Stromal cell of bone marrow (primary cell): Measurements from ENCODE around the gene OSBPL7.
"Not testable (repeated sequence)": the region's sequence is repeated elsewhere in the genome, so short reads cannot be mapped to it uniquely, and the experiment has no call there.

Source experiments
- DNase-seq: peaks from one replicate; pipeline ENCODE4 v3.0.0-alpha.2; 2012; ENCODE audit warnings: low read depth

The OSBPL7 gene

DNA sequence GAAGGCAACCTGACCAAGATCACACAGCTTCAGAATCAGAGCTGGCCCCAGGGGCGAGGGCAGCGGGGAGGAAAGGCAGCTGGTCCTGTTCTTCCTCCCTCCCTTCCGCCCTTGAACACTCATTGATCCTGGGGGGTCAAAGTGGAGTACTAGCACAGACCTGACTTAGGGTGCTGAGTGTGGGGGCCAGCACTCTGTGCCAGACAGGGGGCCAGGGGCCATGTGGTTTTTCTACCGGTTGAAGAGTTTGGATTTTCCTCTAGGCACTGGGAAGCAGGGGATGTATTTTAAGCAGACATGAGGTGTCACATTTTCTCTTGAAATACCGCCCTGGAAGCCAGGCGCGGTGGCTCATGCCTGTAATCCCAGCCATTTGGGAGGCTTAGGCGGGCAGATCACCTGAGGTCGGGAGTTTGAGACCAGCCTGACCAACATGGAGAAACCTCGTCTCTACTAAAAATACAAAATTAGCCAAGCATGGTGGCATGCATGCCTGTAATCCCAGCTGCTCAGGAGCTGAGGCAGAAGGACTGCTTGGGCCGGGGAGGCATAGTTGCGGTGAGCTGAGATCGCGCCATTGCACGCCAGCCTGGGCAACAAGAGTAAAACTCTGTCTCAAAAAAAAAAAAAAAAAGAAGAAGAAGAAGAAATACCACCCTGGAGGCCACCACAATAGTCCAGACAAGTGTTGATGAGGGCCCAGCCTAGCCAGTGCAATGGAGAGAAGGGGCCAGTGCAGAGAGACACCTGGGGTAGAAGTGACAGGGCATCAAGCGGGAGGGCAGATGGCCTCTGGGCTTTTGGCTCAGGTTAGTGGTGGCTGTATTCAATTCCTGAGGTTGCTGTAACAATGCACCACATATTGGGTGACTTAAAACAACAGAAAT, 15.3 kb downstream of the OSBPL7 start:
- no peak for DNase-seq

DNA sequence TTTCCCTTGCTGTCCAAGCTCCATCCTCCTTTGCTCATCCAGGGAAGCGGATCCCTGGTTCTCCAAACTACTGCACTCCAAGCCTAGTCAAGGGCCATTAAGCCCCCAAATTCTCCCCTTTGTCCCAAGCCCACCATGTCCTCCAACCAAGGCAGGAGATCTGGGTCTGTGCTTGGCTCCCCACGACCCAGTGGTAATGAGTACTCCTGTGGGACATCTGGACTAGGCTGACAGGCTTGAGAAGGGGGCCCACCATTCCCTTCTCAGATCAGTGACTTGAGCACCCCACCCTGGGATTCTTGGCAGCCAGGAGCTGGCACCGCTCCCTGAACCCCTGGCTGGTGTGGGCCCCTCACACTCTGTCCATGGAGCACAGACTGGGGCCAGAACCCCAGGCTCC, 17.1 kb downstream of the OSBPL7 start:
- no peak for DNase-seq

DNA sequence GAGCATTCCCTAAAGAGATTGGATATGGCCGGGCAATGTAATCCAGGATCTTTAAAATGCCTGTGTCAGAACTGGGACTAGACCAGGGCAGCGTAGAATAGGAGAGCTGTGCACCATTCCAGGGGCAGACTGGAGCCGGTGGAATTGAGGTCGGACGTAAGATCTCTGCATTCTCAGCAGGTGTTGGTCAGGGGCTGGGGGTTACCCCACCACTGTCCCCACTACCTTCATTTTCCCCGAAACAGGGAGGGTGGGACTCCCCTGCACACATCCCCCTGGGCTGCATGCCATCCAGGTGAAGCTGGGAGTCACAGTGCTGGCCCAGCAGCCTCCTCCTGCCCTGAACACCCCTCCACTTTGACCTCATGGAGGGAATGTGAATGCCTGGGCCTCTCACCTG, 17.8 kb downstream of the OSBPL7 start:
- DNase-seq: no peak

DNA sequence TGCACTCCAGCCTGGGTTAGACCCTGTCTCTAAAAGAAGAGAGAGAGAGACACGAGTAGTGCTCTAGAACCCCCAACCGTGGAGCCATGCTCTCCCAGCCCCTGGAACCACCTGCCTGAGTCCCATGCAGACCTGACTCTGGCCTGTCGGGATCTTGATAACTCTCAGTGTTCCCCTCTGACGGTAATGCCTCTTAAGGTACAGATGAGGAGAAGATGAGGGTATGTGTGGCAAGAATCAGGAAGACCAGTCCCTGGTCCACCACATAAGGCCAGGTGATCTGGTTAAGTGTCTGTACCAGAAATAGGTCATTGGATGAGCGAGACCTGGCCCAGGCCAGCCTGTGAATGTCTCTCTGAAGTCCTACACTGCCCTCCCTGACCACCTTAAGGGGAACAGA, 18.4 kb downstream of the OSBPL7 start:
- DNase-seq: no peak

DNA sequence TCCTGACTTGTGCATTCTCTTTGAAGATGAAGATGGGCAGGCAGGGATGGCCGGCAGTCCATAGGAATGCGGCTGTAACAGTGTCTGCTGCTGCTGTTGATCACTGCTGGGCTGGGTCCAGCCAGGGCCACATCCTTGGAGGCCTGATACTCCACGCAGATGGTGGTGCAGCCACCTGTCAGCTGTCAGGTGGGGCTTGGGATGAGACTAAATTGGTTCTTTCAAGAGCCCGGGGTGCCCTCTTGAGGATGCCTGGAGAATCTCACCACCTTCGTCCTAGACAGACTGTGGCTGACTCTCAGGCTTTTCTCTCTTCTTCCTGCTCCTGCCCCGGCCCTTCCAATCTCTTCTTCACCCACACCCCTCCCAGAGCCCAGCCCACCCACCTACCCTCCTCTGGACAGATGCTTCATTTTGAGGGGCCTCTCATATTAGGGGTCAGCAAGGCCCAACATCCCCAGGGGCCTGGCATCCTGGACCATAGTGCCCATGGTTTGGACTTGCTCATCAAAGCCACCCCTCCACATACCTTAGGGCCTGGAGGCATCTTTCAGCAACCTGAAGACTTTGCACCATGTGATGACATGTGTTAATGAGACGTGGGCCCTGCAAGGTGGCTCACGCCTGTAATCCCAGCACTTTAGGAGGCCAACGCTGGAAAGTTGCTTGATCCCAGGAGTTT, 19.1 kb downstream of the OSBPL7 start:
- DNase-seq: peak; percentile 14

DNA sequence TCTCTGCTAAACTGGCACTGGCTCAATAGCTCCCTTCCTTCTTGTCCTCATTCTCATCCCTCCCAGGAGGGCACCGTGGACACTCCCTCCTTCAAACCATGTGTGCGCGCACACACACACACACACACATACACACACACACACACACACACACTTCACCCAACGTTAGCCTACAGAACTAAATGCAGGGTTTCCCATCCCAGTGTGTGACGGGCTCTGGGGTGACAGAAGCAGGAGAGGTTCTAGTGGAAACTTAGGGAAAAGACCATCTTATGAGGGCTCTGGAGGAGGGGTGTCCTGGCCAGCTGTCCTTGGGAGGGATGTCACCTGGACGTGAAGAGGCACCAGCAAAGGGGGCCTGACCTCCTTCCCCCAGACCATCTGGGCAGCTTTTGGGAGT, 19.7 kb downstream of the OSBPL7 start:
- no peak for DNase-seq

DNA sequence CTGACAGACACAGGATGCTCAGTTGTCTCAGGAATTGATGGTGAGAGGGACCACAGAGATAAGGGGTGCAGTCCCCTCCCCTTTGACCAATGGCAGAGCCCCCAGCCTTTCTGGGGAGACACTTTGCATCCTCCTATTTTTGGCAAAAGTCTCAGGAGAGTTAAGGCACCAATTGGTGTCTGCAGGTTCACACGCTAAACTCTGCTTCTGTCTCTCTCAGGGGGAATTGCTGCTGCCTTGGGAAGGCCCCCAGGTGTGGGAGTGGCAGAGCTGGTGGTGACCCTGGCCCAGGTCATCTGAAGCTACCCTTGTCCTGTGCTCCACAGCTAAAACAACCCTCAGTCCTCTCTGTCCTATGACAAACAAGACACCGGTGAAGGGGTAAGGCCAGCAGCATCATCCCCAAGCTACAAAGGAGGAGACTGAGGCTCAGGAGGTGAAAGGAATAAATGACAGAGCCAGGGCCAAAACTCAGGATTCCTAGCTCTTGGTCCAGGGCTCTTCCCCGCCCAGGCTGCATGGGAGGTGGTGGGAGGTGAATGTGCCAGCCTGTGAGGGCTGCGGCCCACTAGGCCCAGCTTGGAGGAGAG, 20.3 kb downstream of the OSBPL7 start:
- DNase-seq: no peak

DNA sequence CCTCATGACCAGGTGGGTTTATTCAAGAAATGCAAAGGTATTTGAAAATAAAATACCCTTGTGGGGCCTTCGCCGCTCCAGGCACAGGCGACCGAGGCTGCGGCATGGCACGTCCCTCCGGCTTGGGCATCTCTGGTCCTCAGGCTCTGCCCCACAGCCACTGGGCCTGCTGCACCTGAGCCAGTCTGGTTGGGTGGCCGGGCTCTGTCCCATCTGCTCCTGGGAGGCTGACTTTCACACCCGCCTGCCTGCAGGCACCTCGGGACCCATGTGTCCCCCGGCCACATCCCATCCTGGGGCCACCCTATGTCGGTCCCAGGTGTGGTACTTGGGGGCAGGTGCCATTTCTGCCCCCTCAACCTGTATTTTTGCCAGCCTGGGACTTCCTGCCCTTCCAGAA, 20.9 kb downstream of the OSBPL7 start:
- DNase-seq: no peak

DNA sequence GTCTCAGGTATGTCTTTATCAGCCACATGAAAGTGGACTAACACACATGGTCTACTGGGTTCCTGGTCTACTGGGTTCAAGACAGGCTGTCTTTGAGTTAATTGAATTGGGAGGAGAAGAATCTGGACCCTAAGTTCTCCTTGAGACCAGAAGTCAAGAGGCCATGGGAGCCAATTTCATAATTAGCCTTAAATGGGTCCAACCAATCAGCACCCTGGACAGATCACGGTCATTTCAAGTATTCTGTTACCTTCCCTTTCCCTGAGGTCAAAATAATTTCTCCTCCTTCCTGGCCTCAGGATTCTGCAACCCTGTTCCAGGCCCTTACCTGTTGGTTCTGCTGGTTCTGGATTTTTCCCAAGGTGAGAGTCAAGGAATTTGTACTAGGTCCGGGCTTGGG, 23.8 kb downstream of the OSBPL7 start:
- DNase-seq: no peak

DNA sequence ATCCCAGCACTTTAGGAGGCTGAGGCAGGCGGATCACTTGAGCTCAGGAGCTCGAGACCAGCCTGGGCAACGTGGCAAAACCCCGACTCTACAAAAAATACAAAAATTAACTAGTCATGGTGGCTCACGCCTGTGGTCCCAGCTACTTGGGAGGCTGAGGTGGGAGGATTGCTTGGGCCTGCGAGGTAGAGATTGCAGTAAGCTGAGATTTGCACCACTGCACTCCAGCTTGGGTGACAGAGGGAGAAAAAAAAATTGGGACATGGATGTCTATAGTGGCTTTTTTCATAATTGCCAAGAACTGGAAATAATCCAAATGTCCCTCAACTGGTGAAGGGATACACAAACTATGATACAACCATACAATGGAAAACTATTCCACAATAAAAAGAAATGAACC, 28.6 kb downstream of the OSBPL7 start:
- no peak for DNase-seq

DNA sequence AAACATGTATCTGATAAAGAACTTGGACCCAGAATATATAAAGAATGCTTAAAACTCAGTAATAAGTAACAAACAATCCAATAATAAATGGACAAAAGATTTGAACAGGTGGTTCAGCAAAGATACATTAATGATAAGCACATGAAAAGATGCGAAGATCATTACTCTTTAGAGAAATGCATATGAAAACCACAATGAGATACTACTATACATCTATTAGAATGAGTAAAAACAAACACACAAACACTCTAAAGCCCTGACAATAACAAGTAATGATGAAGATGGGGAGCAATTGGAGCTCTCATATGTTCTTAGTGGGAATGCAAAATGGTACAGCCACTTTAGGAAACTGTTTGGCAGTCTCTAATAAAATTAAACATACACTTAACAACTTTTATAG, 29.1 kb downstream of the OSBPL7 start:
- DNase-seq: no peak

DNA sequence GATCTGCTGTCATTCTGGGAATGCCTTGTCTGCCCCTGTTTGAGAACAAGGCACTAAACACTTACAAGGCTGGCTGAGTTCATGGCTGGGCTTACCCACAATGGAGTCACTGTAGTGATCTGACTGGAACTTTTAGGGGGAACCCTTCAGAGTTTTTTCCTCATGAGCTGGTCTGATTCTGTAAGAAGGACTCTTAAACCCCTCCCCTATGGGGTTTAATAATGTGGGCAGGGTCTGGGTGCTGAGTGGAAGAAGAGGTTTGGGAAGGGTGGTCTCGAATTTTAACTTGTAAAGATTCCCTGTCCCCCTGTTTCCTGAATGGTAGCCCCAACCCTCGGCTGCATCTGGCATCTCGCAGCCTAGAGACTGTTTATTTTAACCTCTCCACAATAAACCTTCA, 30.6 kb downstream of the OSBPL7 start:
- no peak for DNase-seq

DNA sequence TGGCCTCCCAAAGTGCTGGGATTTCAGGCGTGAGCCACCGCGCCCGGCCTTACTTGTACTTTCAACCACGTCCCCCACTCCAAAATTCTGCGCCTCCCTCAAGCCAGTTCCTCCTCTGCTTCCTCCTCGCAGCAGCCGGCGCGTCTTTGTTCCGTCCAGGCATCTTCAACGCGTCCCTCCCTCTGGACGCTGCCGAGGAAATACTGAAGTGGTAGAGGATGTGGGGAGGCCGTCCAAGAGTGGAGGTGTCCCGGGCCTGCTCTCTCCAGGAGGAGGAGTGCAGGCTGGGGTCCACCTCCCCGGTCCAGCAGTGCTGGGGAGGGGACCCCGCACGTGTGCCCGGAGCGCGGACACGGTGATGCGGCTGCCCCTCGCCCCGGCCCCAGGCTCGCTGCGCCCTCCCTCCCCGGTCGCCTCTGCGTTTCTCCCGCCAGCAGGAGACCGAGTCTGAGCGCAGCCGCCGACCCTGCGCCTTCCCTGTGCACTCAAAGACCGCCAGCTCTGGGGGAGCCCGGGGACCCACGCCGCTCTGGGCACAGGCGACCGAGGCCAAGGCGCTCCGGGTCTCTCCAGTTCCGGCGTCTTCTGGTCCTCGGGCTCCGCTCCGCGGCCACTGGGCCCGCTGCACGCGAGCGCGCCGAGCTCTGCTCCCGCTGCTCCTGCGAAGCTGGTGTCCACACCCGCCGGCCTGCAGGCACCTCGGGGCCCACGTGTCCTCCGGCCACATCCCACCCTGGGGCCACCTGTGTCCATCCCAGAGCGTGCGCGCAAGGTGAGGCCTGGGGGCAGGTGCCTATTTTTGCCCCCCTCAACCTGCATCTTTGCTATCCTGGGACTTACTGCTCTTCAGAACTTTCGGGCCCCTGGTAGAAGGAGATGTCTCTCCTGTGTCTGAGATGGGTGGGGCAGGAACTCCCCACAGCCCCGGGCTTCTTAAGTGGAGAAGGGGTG, 31.7 kb downstream of the OSBPL7 start:
- DNase-seq: no peak

DNA sequence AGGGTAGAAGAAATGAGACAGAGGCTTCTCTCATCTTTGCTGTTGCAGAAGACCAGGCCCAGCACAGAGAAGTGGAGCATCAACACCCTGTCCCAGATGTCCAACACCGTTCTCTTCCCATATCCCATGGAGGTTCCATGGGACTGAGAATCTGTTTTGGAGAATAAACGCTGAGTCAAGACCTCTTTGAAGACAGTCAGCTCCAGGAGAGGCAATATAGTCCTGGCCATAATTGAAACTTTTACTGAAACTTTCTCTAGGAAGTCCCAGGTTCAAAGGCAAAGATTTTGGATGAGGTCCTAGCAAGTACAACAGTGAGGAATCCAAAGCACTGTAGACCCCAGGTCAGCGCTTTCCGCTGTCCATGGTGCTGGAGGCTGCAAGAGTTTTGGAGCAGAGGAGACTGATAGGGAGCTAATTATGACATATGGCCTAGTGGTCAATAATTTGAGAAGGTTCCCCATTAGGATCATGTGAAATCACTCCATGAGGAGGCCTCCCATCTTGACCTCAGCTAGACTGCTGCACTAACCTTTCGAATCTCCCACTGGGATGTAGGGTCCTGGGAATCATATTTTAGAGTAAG, 36.0 kb downstream of the OSBPL7 start:
- DNase-seq: no peak

DNA sequence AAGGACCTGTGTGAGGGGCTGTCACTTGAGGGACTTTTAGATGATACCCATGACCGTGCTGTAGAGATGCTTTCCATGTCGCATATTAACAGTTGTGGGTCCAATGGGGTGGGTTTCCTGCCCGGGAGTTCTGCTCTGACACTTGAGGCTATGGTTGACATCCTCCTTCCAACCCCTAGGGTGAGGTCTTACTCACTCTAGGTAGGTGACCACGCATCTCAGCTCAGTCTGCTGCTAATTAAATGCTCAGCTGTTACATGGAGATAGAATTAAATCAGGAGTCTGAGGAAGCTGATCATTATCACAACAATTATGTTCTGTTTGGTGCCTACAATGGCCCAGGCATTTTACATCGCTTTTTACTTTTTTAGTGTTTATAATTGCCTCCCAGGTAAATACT, 40.2 kb downstream of the OSBPL7 start:
- no peak for DNase-seq

DNA sequence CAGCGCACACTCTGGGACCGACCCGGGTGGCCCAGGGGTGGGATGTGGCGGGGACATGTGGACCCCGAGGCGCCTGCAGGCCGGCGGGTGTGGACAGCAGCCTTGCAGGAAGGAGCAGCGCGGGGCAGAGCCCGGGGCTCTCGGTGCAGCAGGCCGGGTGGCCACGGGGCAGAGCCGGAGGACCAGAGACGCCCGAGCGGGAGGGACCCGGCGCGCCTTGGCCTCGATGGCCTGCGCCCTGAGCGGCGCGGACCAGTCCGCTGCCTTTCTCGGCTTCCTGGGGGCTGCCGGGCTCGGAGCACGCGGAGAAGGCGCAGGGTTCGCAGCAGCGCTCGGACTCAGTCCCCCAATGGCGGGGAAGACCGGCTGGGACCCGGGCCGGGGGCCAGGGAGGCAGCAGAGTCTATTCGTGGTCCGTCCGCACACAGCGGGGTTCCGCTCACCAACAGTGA, 43.4 kb downstream of the OSBPL7 start:
- DNase-seq: no peak

DNA sequence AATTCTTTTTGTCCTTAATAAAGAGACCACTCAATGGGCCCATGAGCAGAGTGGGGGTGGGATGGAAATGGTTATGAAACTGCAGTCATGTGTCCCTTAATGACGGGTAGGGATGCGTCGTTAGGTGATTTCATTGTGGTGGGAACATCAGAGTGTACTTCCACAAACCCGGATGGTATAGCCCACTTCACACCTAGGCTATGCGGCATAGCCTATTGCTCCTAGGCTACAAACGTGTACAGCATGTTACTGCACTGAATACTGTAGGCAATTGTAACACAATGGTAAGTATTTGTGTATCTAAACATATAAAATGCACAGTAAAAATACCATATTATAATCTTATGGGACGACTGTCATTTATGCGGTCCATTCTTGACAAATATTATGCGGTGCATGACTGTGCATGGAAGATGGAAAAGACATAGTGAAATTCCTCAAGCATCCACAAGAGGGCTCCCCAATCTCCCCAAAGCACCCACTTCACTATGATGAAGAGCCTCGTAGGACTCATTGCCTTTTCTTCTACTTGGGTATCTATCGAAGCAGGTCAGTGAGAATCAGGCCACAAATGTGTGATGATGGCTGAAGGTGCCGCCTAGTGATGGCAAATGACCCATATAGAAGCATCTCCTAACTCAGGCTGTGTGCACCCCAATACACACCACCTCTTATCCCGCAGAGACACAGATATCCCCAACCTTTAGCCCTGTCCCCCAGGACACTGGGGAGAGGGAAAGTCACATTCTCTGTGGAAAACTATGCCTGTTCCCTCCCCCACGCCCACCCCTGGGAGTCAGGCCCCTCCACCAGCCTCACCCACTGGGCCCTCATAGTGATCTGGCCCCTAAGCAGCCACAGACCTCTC, 45.0 kb downstream of the OSBPL7 start:
- peak; percentile 28 for DNase-seq

DNA sequence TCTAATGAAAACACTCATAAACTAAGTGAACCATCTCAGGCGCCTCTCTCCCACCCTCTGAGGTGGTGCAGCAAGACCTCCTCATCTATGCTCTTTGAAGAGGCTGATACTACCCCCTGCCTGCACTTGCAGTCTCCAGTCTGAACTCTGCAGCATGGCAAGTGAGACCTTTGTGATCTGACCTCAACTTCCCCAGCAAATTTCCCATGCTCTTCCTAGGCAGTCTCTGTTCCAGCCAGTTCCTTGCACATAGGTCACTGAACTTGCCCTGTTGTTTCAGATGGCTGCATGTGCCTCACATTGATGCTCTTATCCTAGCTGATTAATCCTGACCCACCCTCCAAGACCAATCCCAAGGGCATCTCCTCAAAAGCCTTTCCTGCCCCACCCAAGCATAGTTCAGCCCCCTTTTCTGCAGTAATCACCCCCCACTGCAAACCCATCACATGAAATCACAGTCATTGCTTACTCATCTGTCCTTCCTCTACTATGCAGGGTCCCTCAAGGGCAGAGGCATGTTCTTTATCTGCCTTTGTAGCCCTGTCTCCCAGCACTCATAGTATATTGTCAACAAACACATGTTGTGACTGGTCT, 46.5 kb downstream of the OSBPL7 start:
- no peak for DNase-seq

DNA sequence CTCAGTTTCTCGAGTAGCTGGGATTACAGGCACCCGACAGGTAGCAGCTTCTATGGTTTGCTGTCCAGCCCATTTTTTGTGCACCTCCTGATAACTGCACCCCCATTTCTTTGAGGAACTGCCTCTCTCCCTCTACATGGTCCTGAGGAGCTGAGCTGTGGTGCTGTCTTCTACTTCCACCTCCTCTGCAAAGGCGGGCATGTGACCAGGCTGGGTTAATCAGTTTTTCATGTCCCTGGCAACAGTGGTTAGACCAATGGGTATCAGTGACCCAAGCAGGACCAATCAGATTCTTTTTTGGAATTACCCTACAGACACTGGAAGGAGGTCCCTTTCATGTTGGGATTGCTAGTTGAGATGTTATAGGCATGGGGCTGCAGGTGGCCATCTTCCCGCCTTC, 47.3 kb downstream of the OSBPL7 start:
- DNase-seq: no peak

DNA sequence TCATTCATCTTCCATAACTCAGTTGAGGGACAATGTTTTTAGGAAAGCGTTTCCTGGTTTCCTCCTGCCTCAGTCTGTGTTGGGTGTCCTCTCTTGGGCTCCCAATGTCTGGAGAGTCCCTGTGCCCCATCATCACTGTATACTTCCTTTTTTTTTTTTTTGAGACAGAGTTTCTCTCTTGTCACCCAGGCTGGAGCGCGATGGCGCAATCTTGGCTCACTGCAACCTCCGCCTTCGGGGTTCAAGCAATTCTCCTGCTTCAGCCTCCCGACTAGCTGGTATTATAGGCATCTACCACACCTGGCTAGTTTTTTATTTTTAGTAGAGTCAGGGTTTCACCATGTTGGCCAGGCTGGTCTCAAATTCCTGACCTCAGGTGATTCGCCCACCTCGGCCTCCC, 47.9 kb downstream of the OSBPL7 start:
- not testable (repeated sequence) for DNase-seq
